Caco-2 (cell line): Measurements from ENCODE around the gene SLC25A41. TPM values are rescaled to one million over a fixed set of nuclear protein-coding genes. Genes with fewer than 3 reads are reported as not detected.

Source experiments
- BruUV-seq: library from RNA; stranded (reverse); fragments of 400-500 nt; replicated peaks from 2 replicates; lab custom pipeline; 2021; lab: Mats Ljungman, UMichigan
- CTCF ChIA-PET: fragments of 300-600 bp; sonication (Branson Sonifier 250); formaldehyde crosslinking; loops from one replicate; lab custom pipeline; 2022; ENCODE audit warnings: antibody characterized with exemption; lab: Charles Lee
- POLR2A ChIA-PET: fragments of 300-600 bp; sonication (Branson Sonifier 250); formaldehyde crosslinking; loops from one replicate; lab custom pipeline; 2022; ENCODE audit warnings: antibody characterized with exemption; lab: Charles Lee
- DNase-seq, 2 experiments: peaks; one replicate each; pipeline versions ENCODE4 v3.0.0 to v3.0.0-alpha.2; 2020 to 2022
- H3K27me3 ChIP-seq: replicated peaks from 2 replicates; pipeline ENCODE4 v1.6.0; 2011; ENCODE audit warnings: low read length; ENCODE audit not compliant: control insufficient read depth, insufficient read depth
- H3K36me3 ChIP-seq: 2 replicates; pipeline ENCODE4 v1.5.1; 2011; ENCODE audit warnings: low read length; ENCODE audit not compliant: control insufficient read depth, insufficient read depth
- H3K4me1 ChIP-seq: fragments of 250-450 bp; sonication (Bioruptor Pico); 2 replicates; pipeline ENCODE4 v1.5.1; 2020; ENCODE audit warnings: mild to moderate bottlenecking
- H3K4me3 ChIP-seq: 2 replicates; pipeline ENCODE4 v1.5.1; 2011; ENCODE audit warnings: low read depth, mild to moderate bottlenecking, control low read depth, low read length
- H3K9me3 ChIP-seq: fragments of 250-450 bp; sonication (Bioruptor Pico); 2 replicates; pipeline ENCODE4 v1.5.1; 2020; ENCODE audit warnings: mild to moderate bottlenecking, moderate library complexity
- H3K27ac Mint-ChIP-seq: one replicate; pipeline ENCODE4 v1.8.0; 2022; ENCODE audit warnings: mixed read lengths; ENCODE audit not compliant: unreplicated experiment
- H3K27me3 Mint-ChIP-seq: one replicate; pipeline ENCODE4 v1.8.0; 2022; ENCODE audit warnings: mixed read lengths; ENCODE audit not compliant: insufficient read depth, unreplicated experiment
- H3K36me3 Mint-ChIP-seq: one replicate; pipeline ENCODE4 v1.8.0; 2022; ENCODE audit warnings: mild to moderate bottlenecking, mixed read lengths; ENCODE audit not compliant: insufficient read depth, unreplicated experiment
- H3K4me1 Mint-ChIP-seq: one replicate; pipeline ENCODE4 v1.8.0; 2022; ENCODE audit warnings: low read depth, mixed read lengths; ENCODE audit not compliant: unreplicated experiment
- H3K4me3 Mint-ChIP-seq: one replicate; pipeline ENCODE4 v1.8.0; 2022; ENCODE audit warnings: mild to moderate bottlenecking, moderate library complexity, mixed read lengths; ENCODE audit not compliant: unreplicated experiment
- H3K9me3 Mint-ChIP-seq: one replicate; pipeline ENCODE4 v1.8.0; 2022; ENCODE audit warnings: mixed read lengths; ENCODE audit not compliant: unreplicated experiment
- CTCF ChIP-seq, 2 experiments: fragments of 200-600 bp in 1 of 2; IDR thresholded peaks; 1 replicate in 1 of 2; 2 replicates in 1 of 2; pipeline versions ENCODE4 v1.5.1 to v1.8.0; 2011 to 2022; ENCODE audit warnings: antibody characterized with exemption in 1 of 2, control low read depth in 1 of 2, inconsistent platforms in 1 of 2, low read depth in 1 of 2, low read length in 1 of 2, mild to moderate bottlenecking in 1 of 2, moderate library complexity in 1 of 2; ENCODE audit not compliant: insufficient read depth in 1 of 2, severe bottlenecking in 1 of 2, unreplicated experiment in 1 of 2
- intact Hi-C: fragments of 100-400 bp; cut with micrococcal nuclease; formaldehyde crosslinking; loops from one replicate; pipeline ENCODE4 v1.10.0; 2022; ENCODE audit not compliant: unreplicated experiment
- microRNA-seq: library from miRNA; unstranded; fragments of <30 nt; microRNA quantifications from one replicate; pipeline ENCODE4 v1.2.0, GENCODE V29; 2022
- total RNA-seq: library from RNA; stranded (reverse); gene quantifications from 2 replicates; pipeline ENCODE4 v1.2.3, GENCODE V29; 2022

The SLC25A41 gene
- total RNA-seq, 1 experiment from 2014 or later = not detected

GRCh38 chr19:6378041-6378440, 55.5 kb downstream of the SLC25A41 start:
- intact Hi-C loops = no loop called here
- ChIA-PET CTCF (no interaction called here), POLR2A (no interaction called here)
- H3K27me3 Mint-ChIP-seq = no peaks in the 10 kb centered on the region
- H3K4me3 ChIP-seq = no peak overlapping the region
- no peaks in the 10 kb centered on the region for H3K27me3 ChIP-seq
- no peaks in the 10 kb centered on the region for H3K4me1 Mint-ChIP-seq
- H3K4me3 Mint-ChIP-seq = no peak overlapping the region
- H3K36me3 Mint-ChIP-seq = peaks cover 79% of the 10 kb centered on the region
- H3K36me3 ChIP-seq = no peaks in the 10 kb centered on the region; the same call in none of the 2 replicates
- H3K9me3 ChIP-seq = no peaks in the 10 kb centered on the region
- DNase-seq = peak; percentile 62 to 76
- no TSS peak for BruUV-seq
- peaks cover 26% of the 10 kb centered on the region for H3K4me1 ChIP-seq
- H3K9me3 Mint-ChIP-seq = no peaks in the 10 kb centered on the region
- H3K27ac Mint-ChIP-seq = peak overlapping the region; percentile 63
- TF ChIP-seq CTCF (IDR thresholded peaks at IDR 0.05; ENCODE audit: insufficient read depth in 1 of 2, low read depth in 1 of 2, low read length in 1 of 2, severe bottlenecking in 1 of 2, unreplicated experiment in 1 of 2) = no peak

GRCh38 chr19:6376512-6377190, 56.9 kb downstream of the SLC25A41 start:
- DNase-seq = no peak
- Mint-ChIP-seq H3K27me3 (no peaks in the 10 kb centered on the region), H3K9me3 (no peaks in the 10 kb centered on the region), H3K27ac (peak overlapping the region; percentile 76), H3K4me1 (peaks cover 6% of the 10 kb centered on the region), H3K36me3 (peaks cover 76% of the 10 kb centered on the region), H3K4me3 (no peak overlapping the region)
- Histone ChIP-seq H3K36me3 (no peaks in the 10 kb centered on the region; the same call in none of the 2 replicates), H3K4me3 (no peak overlapping the region), H3K9me3 (no peaks in the 10 kb centered on the region), H3K4me1 (peaks cover 32% of the 10 kb centered on the region), H3K27me3 (no peaks in the 10 kb centered on the region)
- no peak for TF ChIP-seq CTCF (IDR thresholded peaks at IDR 0.05; ENCODE audit: insufficient read depth in 1 of 2, low read depth in 1 of 2, low read length in 1 of 2, severe bottlenecking in 1 of 2, unreplicated experiment in 1 of 2)
- no TSS peak for BruUV-seq
- ChIA-PET POLR2A (no interaction called here), CTCF (no interaction called here)
- intact Hi-C loops = no loop called here

Small RNA genes lying within 50 kb of the gene (microRNA-seq; reads per million reads assigned to microRNA genes)
- gene MIR3940 (13.4 reads per million, percentile 53 among the genes with 10 or more reads in this experiment), gene MIR6790 (not detected), gene MIR6885 (1.9 reads per million, percentile 5 among the genes with 10 or more reads in this experiment)

Other genes starting within 250 kb of the SLC25A41 start
- 60.0 and 63.2 TPM in 2 replicates for gene MLLT1, start 153.8 kb downstream of the SLC25A41 start, total RNA-seq
- not detected in 2 replicates for gene ACER1, start 100.2 kb downstream of the SLC25A41 start, total RNA-seq
- gene CLPP, start 72.2 kb downstream of the SLC25A41 start, total RNA-seq = 86.8 and 93.5 TPM in 2 replicates
- 55.5 and 70.0 TPM in 2 replicates for gene ALKBH7, start 61.0 kb downstream of the SLC25A41 start, total RNA-seq
- gene PSPN, start 57.8 kb downstream of the SLC25A41 start, total RNA-seq = 2.9 and 3.4 TPM in 2 replicates
- 66.6 and 77.4 TPM in 2 replicates for gene GTF2F1, start 40.6 kb downstream of the SLC25A41 start, total RNA-seq
- 589 and 610 TPM in 2 replicates for gene KHSRP, start 9.0 kb downstream of the SLC25A41 start, total RNA-seq
- 70.5 and 73.5 TPM in 2 replicates for gene SLC25A23, start 26.0 kb upstream of the SLC25A41 start, total RNA-seq
- 53.9 and 54.5 TPM in 2 replicates for gene CRB3, start 30.5 kb upstream of the SLC25A41 start, total RNA-seq
- gene DENND1C, start 48.0 kb upstream of the SLC25A41 start, total RNA-seq = 3.5 and 4.4 TPM in 2 replicates
- 3.8 and 6.0 TPM in 2 replicates for gene TUBB4A, start 68.5 kb upstream of the SLC25A41 start, total RNA-seq
- gene TNFSF9, start 97.3 kb upstream of the SLC25A41 start, total RNA-seq = 0.77 and 1.3 TPM in 2 replicates
- not detected in 2 replicates for gene CD70, start 157.4 kb upstream of the SLC25A41 start, total RNA-seq
- gene TNFSF14, start 236.4 kb upstream of the SLC25A41 start, total RNA-seq = not detected in 2 replicates